Keratinocyte (primary cell): ENCODE measurements around the gene CARD11. TPM values are rescaled to one million over a fixed set of nuclear protein-coding genes. Genes with fewer than 3 reads are reported as not detected.

ENCODE experiments used
- DNase-seq: peaks from one replicate; pipeline ENCODE4 v3.0.0-alpha.2; 2011; ENCODE audit warnings: low read depth, missing footprints, low spot score
- FAIRE-seq: peaks from 2 replicates; lab custom pipeline; 2011; peaks lifted over from hg19 to GRCh38; lab: Jason Lieb, UNC
- H2AFZ ChIP-seq: 2 replicates; pipeline ENCODE4 v1.6.0; 2012; ENCODE audit warnings: low read length, control low read depth, inconsistent platforms; ENCODE audit not compliant: control insufficient read depth
- H3K27ac ChIP-seq: 2 replicates; pipeline ENCODE4 v1.5.1; 2011; ENCODE audit warnings: low read length; ENCODE audit not compliant: control insufficient read depth, insufficient read depth
- H3K27me3 ChIP-seq: 3 replicates; pipeline ENCODE4 v1.6.0; 2011; ENCODE audit warnings: low read length; ENCODE audit not compliant: control insufficient read depth, insufficient read depth; ENCODE audit errors: extremely low read depth
- H3K36me3 ChIP-seq, 2 experiments: 2 replicates in 1 of 2; 3 replicates in 1 of 2; pipeline ENCODE4 v1.5.1; 2011; ENCODE audit warnings: low read length in 2 of 2, mild to moderate bottlenecking in 1 of 2; ENCODE audit not compliant: control insufficient read depth in 2 of 2, insufficient read depth in 2 of 2; ENCODE audit errors: extremely low read depth in 1 of 2
- H3K4me1 ChIP-seq: 3 replicates; pipeline ENCODE4 v1.5.1; 2011; ENCODE audit warnings: low read length; ENCODE audit not compliant: control insufficient read depth, insufficient read depth; ENCODE audit errors: extremely low read depth
- H3K4me2 ChIP-seq: 3 replicates; pipeline ENCODE4 v1.6.0; 2011; ENCODE audit warnings: low read depth, low read length; ENCODE audit not compliant: control insufficient read depth, insufficient read depth; ENCODE audit errors: extremely low read depth
- H3K4me3 ChIP-seq, 3 experiments: fragments of 200-600 bp in 1 of 3; sonication (generic) in 1 of 3; 2 replicates in 2 of 3; 3 replicates in 1 of 3; pipeline ENCODE4 v1.5.1; 2011 to 2016; ENCODE audit warnings: low read length in 3 of 3, mild to moderate bottlenecking in 3 of 3, control low read depth in 2 of 3, inconsistent platforms in 1 of 3, low read depth in 1 of 3, mixed read lengths in 1 of 3, mixed run types in 1 of 3, moderate library complexity in 1 of 3; ENCODE audit not compliant: control insufficient read depth in 2 of 3, insufficient read depth in 2 of 3; ENCODE audit errors: extremely low read depth in 1 of 3
- H3K79me2 ChIP-seq: 2 replicates; pipeline ENCODE4 v1.6.0; 2012; ENCODE audit warnings: low read length; ENCODE audit not compliant: control insufficient read depth, insufficient read depth
- H3K9ac ChIP-seq: 3 replicates; pipeline ENCODE4 v1.6.0; 2011; ENCODE audit warnings: low read length; ENCODE audit not compliant: control insufficient read depth, insufficient read depth; ENCODE audit errors: extremely low read depth
- H3K9me1 ChIP-seq: 3 replicates; pipeline ENCODE4 v1.6.0; 2011; ENCODE audit warnings: low read length; ENCODE audit not compliant: control insufficient read depth, insufficient read depth; ENCODE audit errors: extremely low read depth
- H3K9me3 ChIP-seq: 2 replicates; pipeline ENCODE4 v1.5.1; 2012; ENCODE audit warnings: low read depth, low read length; ENCODE audit not compliant: control insufficient read depth
- H4K20me1 ChIP-seq: 3 replicates; pipeline ENCODE4 v1.6.0; 2011; ENCODE audit warnings: low read length; ENCODE audit not compliant: control insufficient read depth, insufficient read depth; ENCODE audit errors: extremely low read depth
- CTCF ChIP-seq, 3 experiments: IDR thresholded peaks in 1 of 3; conservative IDR thresholded peaks in 1 of 3; optimal IDR thresholded peaks in 1 of 3; 2 replicates in 2 of 3; 3 replicates in 1 of 3; pipeline versions ENCODE3 to v1.5.1; 2011; ENCODE audit warnings: low read length in 3 of 3, mild to moderate bottlenecking in 3 of 3, moderate library complexity in 2 of 3, control low read depth in 1 of 3, inconsistent platforms in 1 of 3; ENCODE audit not compliant: insufficient read depth in 2 of 3; ENCODE audit errors: extremely low read depth in 1 of 3
- EZH2 ChIP-seq: IDR thresholded peaks from one replicate; pipeline ENCODE4 v1.6.1; 2012; ENCODE audit warnings: inconsistent platforms, mild to moderate bottlenecking, low read length, moderate library complexity
- dilution Hi-C: fragments of 300-500 bp; cut with MboI; formaldehyde crosslinking; loops from one replicate; pipeline ENCODE4 v1.7.0; 2020; ENCODE audit warnings: low sequenced_read_pairs; ENCODE audit not compliant: extremely low pct_ligation_motif_present
- polyA plus RNA-seq, 5 experiments: library from polyadenylated mRNA; depleted of rRNA in 3 of 5; stranded (reverse) in 3 of 5; stranded (forward) in 1 of 5; unstranded in 1 of 5; fragments of >200 nt; gene quantifications; 1 replicate in 1 of 5; 2 replicates in 3 of 5; 3 replicates in 1 of 5; pipeline versions ENCODE4 v1.2.1 to v1.2.3, GENCODE V29; 2011 to 2012; ENCODE audit warnings: missing spikeins in 2 of 5, low read depth in 1 of 5, low replicate concordance in 1 of 5

The CARD11 gene
- polyA plus RNA-seq, 1 donor (not counting 4 experiments of a cell fraction or from before 2014, with no cell fraction given): 4.3 TPM

DNA sequence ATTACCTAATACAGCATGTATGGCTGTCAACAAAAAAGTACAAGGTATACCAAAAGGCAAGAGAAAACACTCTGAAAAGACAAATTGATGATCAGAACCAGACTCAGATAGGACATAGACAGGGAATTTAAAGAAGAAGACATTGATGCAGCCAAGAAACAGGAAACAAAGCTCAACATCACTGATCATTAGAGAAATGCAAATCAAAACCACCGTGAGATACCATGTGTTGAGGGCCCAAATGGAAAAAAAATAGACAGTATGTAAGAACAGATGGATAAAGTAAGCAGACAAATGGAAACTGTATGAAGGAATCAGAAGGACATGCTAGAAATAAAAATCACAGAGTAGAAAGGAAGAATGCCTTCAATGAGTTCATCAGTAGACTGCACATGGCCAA lies 23.3 kb downstream of the CARD11 start:
- dilution Hi-C loops: no loop called here
- no peak overlapping the region for H2AFZ ChIP-seq
- H3K9me3 ChIP-seq: peaks cover 2% of the 10 kb centered on the region
- H3K27me3 ChIP-seq: no peaks in the 10 kb centered on the region
- H3K9me1 ChIP-seq: no peaks in the 10 kb centered on the region
- no peaks in the 10 kb centered on the region for H3K4me1 ChIP-seq
- H3K9ac ChIP-seq: no peak overlapping the region
- FAIRE-seq (no peak), DNase-seq (no peak)
- no peaks in the 10 kb centered on the region for H3K79me2 ChIP-seq
- H3K4me3 ChIP-seq: no peak overlapping the region
- no peak for TF ChIP-seq EZH2
- H4K20me1 ChIP-seq: no peaks in the 10 kb centered on the region
- H3K4me2 ChIP-seq: no peak overlapping the region
- H3K27ac ChIP-seq: no peak overlapping the region
- no peaks in the 10 kb centered on the region for H3K36me3 ChIP-seq

GRCh38 chr7:3019801-3020200 lies 23.9 kb downstream of the CARD11 start:
- DNase-seq: no peak
- no peak overlapping the region for H3K4me2 ChIP-seq
- dilution Hi-C loops: no loop called here
- H3K4me1 ChIP-seq: no peaks in the 10 kb centered on the region
- TF ChIP-seq EZH2 (no peak), CTCF (optimal IDR thresholded peaks at IDR 0.05 in 1 of 3, IDR thresholded peaks at IDR 0.05 in 1 of 3, conservative IDR thresholded peaks at IDR 0.05 in 1 of 3; ENCODE audit: extremely low read depth in 1 of 3, insufficient read depth in 2 of 3, low read length in 3 of 3) (no peak)
- no peak overlapping the region for H3K27ac ChIP-seq
- H3K9ac ChIP-seq: no peak overlapping the region
- H3K36me3 ChIP-seq: no peaks in the 10 kb centered on the region
- no peaks in the 10 kb centered on the region for H3K9me1 ChIP-seq
- no peaks in the 10 kb centered on the region for H3K79me2 ChIP-seq
- H3K4me3 ChIP-seq: no peak overlapping the region
- H3K27me3 ChIP-seq: no peaks in the 10 kb centered on the region
- no peak for FAIRE-seq
- H2AFZ ChIP-seq: no peak overlapping the region
- H4K20me1 ChIP-seq: no peaks in the 10 kb centered on the region
- H3K9me3 ChIP-seq: peaks cover 2% of the 10 kb centered on the region
